Ishikawa (cell line): ENCODE results near the gene MED12L.

Experiments
- CEBPB ChIP-seq: IDR thresholded peaks from 2 replicates; pipeline ENCODE4 v1.6.1; 2012
- CREB1 ChIP-seq: IDR thresholded peaks from 2 replicates; pipeline ENCODE4 v1.6.1; 2012; ENCODE audit warnings: low read depth
- EGR1 ChIP-seq: IDR thresholded peaks from 2 replicates; pipeline ENCODE4 v1.6.1; 2012
- EP300 ChIP-seq: IDR thresholded peaks from 2 replicates; pipeline ENCODE4 v1.6.1; 2012; ENCODE audit warnings: borderline replicate concordance
- FOXM1 ChIP-seq: IDR thresholded peaks from 2 replicates; pipeline ENCODE4 v1.6.1; 2012; ENCODE audit warnings: low read depth, borderline replicate concordance
- MAX ChIP-seq: IDR thresholded peaks from 2 replicates; pipeline ENCODE4 v1.6.1; 2012
- NFIC ChIP-seq: IDR thresholded peaks from 2 replicates; pipeline ENCODE4 v1.6.1; 2012
- RAD21 ChIP-seq: IDR thresholded peaks from 2 replicates; pipeline ENCODE4 v1.6.1; 2012; ENCODE audit warnings: low read depth
- REST ChIP-seq: IDR thresholded peaks from 2 replicates; pipeline ENCODE4 v1.6.1; 2012; ENCODE audit warnings: low read depth, mild to moderate bottlenecking
- TAF1 ChIP-seq: IDR thresholded peaks from 2 replicates; pipeline ENCODE4 v1.6.1; 2012; ENCODE audit warnings: low read depth, mild to moderate bottlenecking
- TCF12 ChIP-seq: IDR thresholded peaks from 2 replicates; pipeline ENCODE4 v1.6.1; 2012; ENCODE audit warnings: low read depth
- TEAD4 ChIP-seq: IDR thresholded peaks from 2 replicates; pipeline ENCODE4 v1.6.1; 2012
- USF1 ChIP-seq: IDR thresholded peaks from 2 replicates; pipeline ENCODE4 v1.6.1; 2012
- YY1 ChIP-seq: IDR thresholded peaks from 2 replicates; pipeline ENCODE4 v1.6.1; 2012; ENCODE audit warnings: low read depth
- ZBTB7A ChIP-seq: IDR thresholded peaks from 2 replicates; pipeline ENCODE4 v1.6.1; 2012; ENCODE audit warnings: low read depth

MED12L gene

GRCh38 chr3:151362751-151363174 lies 277.3 kb downstream of the MED12L start:
- no peak for TF ChIP-seq USF1
- no peak for TF ChIP-seq CEBPB
- no peak for TF ChIP-seq YY1

GRCh38 chr3:151366993-151367392 lies 281.5 kb downstream of the MED12L start:
- no peak for TF ChIP-seq CREB1
- TF ChIP-seq TAF1 = no peak
- no peak for TF ChIP-seq YY1
- no peak for TF ChIP-seq FOXM1
- no peak for TF ChIP-seq MAX
- TF ChIP-seq EP300 = no peak
- TF ChIP-seq CEBPB = no peak
- no peak for TF ChIP-seq ZBTB7A
- TF ChIP-seq EGR1 = no peak
- no peak for TF ChIP-seq TEAD4
- TF ChIP-seq REST = no peak
- no peak for TF ChIP-seq RAD21
- no peak for TF ChIP-seq USF1
- TF ChIP-seq TCF12 = no peak
- TF ChIP-seq NFIC = no peak

- TF ChIP-seq NFIC (no peak), USF1 (no peak), YY1 (no peak), TEAD4 (no peak), MAX (no peak), EP300 (no peak), EGR1 (no peak), ZBTB7A (no peak), CREB1 (no peak), TAF1 (no peak)
Measured at GRCh38 chr3:151367448-151367847, 282.0 kb downstream of the MED12L start.

GRCh38 chr3:151371526-151371925 lies 286.1 kb downstream of the MED12L start:
- TF ChIP-seq NFIC (no peak), CREB1 (no peak), YY1 (no peak), TAF1 (no peak), CEBPB (no peak), TCF12 (no peak), TEAD4 (no peak), MAX (no peak), REST (no peak), ZBTB7A (no peak), USF1 (no peak), FOXM1 (no peak)

GRCh38 chr3:151372063-151372820 lies 286.8 kb downstream of the MED12L start:
- TF ChIP-seq NFIC (no peak), TEAD4 (no peak), USF1 (no peak)
